HCT116 (cell line): ENCODE results near the gene FTO. TPM values are rescaled to one million over a fixed set of nuclear protein-coding genes. Genes with fewer than 3 reads are reported as not detected.

Experiments used
- ATAC-seq: fragments of 200-7000 bp; cut with Tn5 transposase; 2 replicates; pipeline ENCODE4 v1.9.1; 2020; ENCODE audit warnings: mild to moderate bottlenecking, moderate library complexity
- BruUV-seq: library from RNA; stranded (reverse); fragments of 400-500 nt; replicated peaks from 2 replicates; lab custom pipeline; 2021; lab: Mats Ljungman, UMichigan
- CTCF ChIA-PET: fragments of 300-600 bp; sonication (Branson Sonifier 250); formaldehyde crosslinking; loops from one replicate; lab custom pipeline; 2021; ENCODE audit warnings: antibody characterized with exemption; lab: Charles Lee
- POLR2A ChIA-PET: fragments of 300-600, 350-600 bp; sonication (Branson Sonifier 250); formaldehyde crosslinking; loops from one replicate; lab custom pipeline; 2021; ENCODE audit warnings: antibody characterized with exemption; lab: Charles Lee
- RAD21 ChIA-PET, 2 experiments: fragments of 300-600 bp; sonication (Branson Sonifier 250); formaldehyde crosslinking; loops; one replicate each; lab custom pipeline; 2023; ENCODE audit warnings: low total read pairs in 2 of 2; ENCODE audit not compliant: uncharacterized antibody in 2 of 2, unreplicated experiment in 2 of 2, low non-redundant PET in 1 of 2; lab: Charles Lee
- DNase-seq: peaks from one replicate; pipeline ENCODE4 v3.0.0-alpha.2; 2010; ENCODE audit warnings: low read depth, low spot score
- H2AFZ ChIP-seq: fragments of 200-600 bp; shearing (Covaris generic), sonication (generic); 2 replicates; pipeline ENCODE4 v1.6.1; 2017; ENCODE audit warnings: low read depth, mixed run types, mixed read lengths, antibody characterized with exemption, low read length; ENCODE audit not compliant: poor library complexity, severe bottlenecking
- H3K27ac ChIP-seq: 2 replicates; pipeline ENCODE4 v1.5.1; 2012; ENCODE audit warnings: low read depth, low read length
- H3K27me3 ChIP-seq: fragments of 200-600 bp; sonication (generic); 2 replicates; pipeline ENCODE4 v1.6.1; 2016; ENCODE audit warnings: mixed run types, low read length, mixed read lengths; ENCODE audit not compliant: insufficient read depth
- H3K36me3 ChIP-seq, 2 experiments: fragments of 200-500 bp in 1 of 2; fragments of 200-600 bp in 1 of 2; sonication (Bioruptor generic) in 1 of 2; sonication (generic) in 1 of 2; 2 replicates each; pipeline versions ENCODE4 v1.5.1 to v1.6.1; 2014 to 2016; ENCODE audit warnings: low read length in 2 of 2, inconsistent platforms in 1 of 2, mixed read lengths in 1 of 2, mixed run types in 1 of 2; ENCODE audit not compliant: insufficient read depth in 2 of 2, control insufficient read depth in 1 of 2
- H3K4me1 ChIP-seq, 2 experiments: fragments of 200-600 bp in 1 of 2; sonication (generic) in 1 of 2; 2 replicates each; pipeline versions ENCODE4 v1.5.1 to v1.6.1; 2012 to 2017; ENCODE audit warnings: low read length in 2 of 2, inconsistent platforms in 1 of 2, mild to moderate bottlenecking in 1 of 2, mixed read lengths in 1 of 2, mixed run types in 1 of 2, moderate library complexity in 1 of 2; ENCODE audit not compliant: insufficient read depth in 2 of 2, control insufficient read depth in 1 of 2
- H3K4me2 ChIP-seq: fragments of 200-600 bp; sonication (generic); 2 replicates; pipeline ENCODE4 v1.6.1; 2017; ENCODE audit warnings: mixed run types, low read length, mixed read lengths
- H3K4me3 ChIP-seq, 2 experiments: fragments of 200-600 bp in 1 of 2; sonication (generic) in 1 of 2; replicated peaks in 1 of 2; 2 replicates each; pipeline ENCODE4 v1.5.1; 2011 to 2016; ENCODE audit warnings: low read length in 2 of 2, control low read depth in 1 of 2, low read depth in 1 of 2, mild to moderate bottlenecking in 1 of 2, mixed read lengths in 1 of 2, mixed run types in 1 of 2
- H3K79me2 ChIP-seq: fragments of 200-600 bp; sonication (generic); 2 replicates; pipeline ENCODE4 v1.6.1; 2017; ENCODE audit warnings: mild to moderate bottlenecking, mixed run types, low read length, moderate library complexity, mixed read lengths; ENCODE audit not compliant: insufficient read depth
- H3K9ac ChIP-seq: fragments of 200-600 bp; sonication (generic); 2 replicates; pipeline ENCODE4 v1.6.1; 2016; ENCODE audit warnings: low read length, mixed read lengths
- H3K9me2 ChIP-seq: fragments of 200-600 bp; sonication (generic), shearing (Covaris generic); 2 replicates; pipeline ENCODE4 v1.6.1; 2017; ENCODE audit warnings: mixed run types, mild to moderate bottlenecking, moderate library complexity; ENCODE audit not compliant: insufficient read depth
- H3K9me3 ChIP-seq, 2 experiments: fragments of 200-500 bp in 1 of 2; fragments of 200-600 bp in 1 of 2; sonication (Bioruptor generic) in 1 of 2; sonication (generic) in 1 of 2; 2 replicates each; pipeline ENCODE4 v1.6.1; 2014 to 2017; ENCODE audit warnings: low read length in 2 of 2, mixed read lengths in 2 of 2, inconsistent platforms in 1 of 2, low read depth in 1 of 2, mild to moderate bottlenecking in 1 of 2, mixed run types in 1 of 2, moderate library complexity in 1 of 2; ENCODE audit not compliant: control insufficient read depth in 1 of 2, insufficient read depth in 1 of 2
- H4K20me1 ChIP-seq: fragments of 200-600 bp; sonication (generic), shearing (Covaris generic); 2 replicates; pipeline ENCODE4 v1.6.1; 2017; ENCODE audit warnings: mixed run types, mild to moderate bottlenecking, moderate library complexity; ENCODE audit not compliant: insufficient read depth
- CEBPB ChIP-seq: IDR thresholded peaks from 2 replicates; pipeline ENCODE4 v1.6.1; 2012; ENCODE audit warnings: low read depth
- EZH2phosphoT487 ChIP-seq: fragments of 200-600 bp; IDR thresholded peaks from 2 replicates; pipeline ENCODE4 v1.6.1; 2018; ENCODE audit warnings: antibody characterized with exemption, borderline replicate concordance
- JUND ChIP-seq: IDR thresholded peaks from 2 replicates; pipeline ENCODE4 v1.6.1; 2012
- SIN3A ChIP-seq: IDR thresholded peaks from 2 replicates; pipeline ENCODE4 v1.6.1; 2012; ENCODE audit warnings: low read depth
- SP1 ChIP-seq: IDR thresholded peaks from 2 replicates; pipeline ENCODE4 v1.6.1; 2012; ENCODE audit warnings: low read depth
- SRF ChIP-seq: IDR thresholded peaks from 2 replicates; pipeline ENCODE4 v1.6.1; 2012; ENCODE audit warnings: low read depth
- TCF7L2 ChIP-seq: IDR thresholded peaks from 2 replicates; pipeline ENCODE4 v1.7.0; 2011; ENCODE audit warnings: borderline replicate concordance, inconsistent platforms; ENCODE audit not compliant: insufficient read depth, insufficient read length; ENCODE audit errors: extremely low read depth
- intact Hi-C: fragments of 100-400 bp; cut with micrococcal nuclease; formaldehyde crosslinking; loops from 2 replicates; pipeline ENCODE4 v1.10.0; 2022
- total RNA-seq: library from RNA; stranded (reverse); gene quantifications from one replicate; pipeline ENCODE4 v1.2.1, GENCODE V29; 2021; ENCODE audit not compliant: unreplicated experiment
- TF ChIP-seq, protein P1 (sequence below): IDR thresholded peaks from 2 replicates; pipeline ENCODE4 v1.6.1; 2012; ENCODE audit warnings: low read depth

The FTO gene
- total RNA-seq, 1 experiment from 2014 or later = 55.2 TPM

DNA sequence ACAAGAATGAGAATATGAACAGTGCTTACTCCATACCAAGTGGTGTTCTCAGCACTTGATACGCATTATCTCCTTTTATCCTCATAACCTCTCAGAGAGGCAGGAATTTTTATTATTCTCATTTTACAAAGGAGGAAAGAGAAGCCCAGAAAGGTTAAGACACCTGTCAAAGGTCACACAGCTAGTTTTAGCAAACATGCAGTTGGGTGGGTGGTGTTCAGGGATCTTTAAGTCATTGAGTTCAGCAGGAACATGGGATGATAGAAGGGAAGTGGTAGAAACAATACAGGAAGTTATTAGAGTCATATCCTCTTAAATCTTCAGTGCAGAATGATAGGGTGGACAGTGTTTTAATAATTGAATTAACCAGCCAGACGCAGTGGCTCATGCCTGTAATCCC, 487.2 kb downstream of the FTO start:
- H3K79me2 ChIP-seq = no peaks in the 10 kb centered on the region
- no peaks in the 10 kb centered on the region for H3K9me2 ChIP-seq
- peaks cover 11% of the 10 kb centered on the region for H3K27me3 ChIP-seq
- no peak for ATAC-seq
- peaks cover 0 to 9% of the 10 kb centered on the region in 2 experiments; a peak in 3 of 4 replicates for H3K4me1 ChIP-seq
- H3K9me3 ChIP-seq = no peaks in the 10 kb centered on the region
- no peak for DNase-seq
- TF ChIP-seq EZH2phosphoT487 (no peak), JUND (no peak)
- no peaks in the 10 kb centered on the region for H3K36me3 ChIP-seq
- H3K27ac ChIP-seq = no peak overlapping the region
- H3K9ac ChIP-seq = no peak overlapping the region
- no peaks in the 10 kb centered on the region for H4K20me1 ChIP-seq
- intact Hi-C loops = loop anchor here (5.0 to 10.0 kb wide), 2 partner anchors 424 to 1064 kb away; no protein-coding TSS in a partner anchor
- no peak overlapping the region for H3K4me2 ChIP-seq
- no TSS peak for BruUV-seq
- ChIA-PET RAD21 (no interaction called here), POLR2A (interaction anchor here (0.6 kb wide), 1 partner anchor 12 kb away, joined by 5 read pairs; no protein-coding TSS in a partner anchor), CTCF (no interaction called here)
- no peak overlapping the region for H2AFZ ChIP-seq
- H3K4me3 ChIP-seq = no peak overlapping the region

DNA sequence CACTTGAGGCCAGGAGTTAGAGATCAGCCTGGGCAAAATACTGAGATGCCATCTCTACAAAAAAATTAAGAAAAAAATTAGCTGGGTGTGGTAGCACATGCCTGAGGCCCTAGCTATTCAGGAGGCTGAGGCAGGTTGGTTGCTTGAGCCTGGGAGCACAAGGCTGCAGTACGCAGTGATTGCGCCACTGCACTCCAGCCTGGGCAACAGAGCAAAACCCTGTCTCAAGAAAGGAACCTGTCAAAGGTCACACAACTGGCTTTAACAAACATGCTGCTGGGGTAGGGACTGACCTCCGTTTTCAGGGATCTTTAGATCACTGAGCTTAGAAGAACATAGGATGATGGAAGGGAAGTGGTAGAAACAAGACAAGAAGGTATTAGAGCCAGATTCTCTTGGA, 487.6 kb downstream of the FTO start:
- no peak overlapping the region for H3K4me3 ChIP-seq
- ChIA-PET RAD21 (no interaction called here), CTCF (no interaction called here), POLR2A (interaction anchor here (0.6 kb wide), 1 partner anchor 12 kb away, joined by 5 read pairs; no protein-coding TSS in a partner anchor)
- H2AFZ ChIP-seq = no peak overlapping the region
- H3K27ac ChIP-seq = no peak overlapping the region
- no peaks in the 10 kb centered on the region for H3K36me3 ChIP-seq
- H3K27me3 ChIP-seq = peaks cover 7% of the 10 kb centered on the region; the same call in 1 of the 2 replicates
- no peak overlapping the region for H3K9ac ChIP-seq
- ATAC-seq = no peak
- H3K4me2 ChIP-seq = no peak overlapping the region
- no TSS peak for BruUV-seq
- no peaks in the 10 kb centered on the region for H3K9me2 ChIP-seq
- no peaks in the 10 kb centered on the region for H3K79me2 ChIP-seq
- no peaks in the 10 kb centered on the region for H4K20me1 ChIP-seq
- TF ChIP-seq SIN3A (no peak), CEBPB (no peak), SRF (no peak), EZH2phosphoT487 (no peak), TCF7L2 (no peak), SP1 (no peak)
- TF ChIP-seq, protein P1, sequence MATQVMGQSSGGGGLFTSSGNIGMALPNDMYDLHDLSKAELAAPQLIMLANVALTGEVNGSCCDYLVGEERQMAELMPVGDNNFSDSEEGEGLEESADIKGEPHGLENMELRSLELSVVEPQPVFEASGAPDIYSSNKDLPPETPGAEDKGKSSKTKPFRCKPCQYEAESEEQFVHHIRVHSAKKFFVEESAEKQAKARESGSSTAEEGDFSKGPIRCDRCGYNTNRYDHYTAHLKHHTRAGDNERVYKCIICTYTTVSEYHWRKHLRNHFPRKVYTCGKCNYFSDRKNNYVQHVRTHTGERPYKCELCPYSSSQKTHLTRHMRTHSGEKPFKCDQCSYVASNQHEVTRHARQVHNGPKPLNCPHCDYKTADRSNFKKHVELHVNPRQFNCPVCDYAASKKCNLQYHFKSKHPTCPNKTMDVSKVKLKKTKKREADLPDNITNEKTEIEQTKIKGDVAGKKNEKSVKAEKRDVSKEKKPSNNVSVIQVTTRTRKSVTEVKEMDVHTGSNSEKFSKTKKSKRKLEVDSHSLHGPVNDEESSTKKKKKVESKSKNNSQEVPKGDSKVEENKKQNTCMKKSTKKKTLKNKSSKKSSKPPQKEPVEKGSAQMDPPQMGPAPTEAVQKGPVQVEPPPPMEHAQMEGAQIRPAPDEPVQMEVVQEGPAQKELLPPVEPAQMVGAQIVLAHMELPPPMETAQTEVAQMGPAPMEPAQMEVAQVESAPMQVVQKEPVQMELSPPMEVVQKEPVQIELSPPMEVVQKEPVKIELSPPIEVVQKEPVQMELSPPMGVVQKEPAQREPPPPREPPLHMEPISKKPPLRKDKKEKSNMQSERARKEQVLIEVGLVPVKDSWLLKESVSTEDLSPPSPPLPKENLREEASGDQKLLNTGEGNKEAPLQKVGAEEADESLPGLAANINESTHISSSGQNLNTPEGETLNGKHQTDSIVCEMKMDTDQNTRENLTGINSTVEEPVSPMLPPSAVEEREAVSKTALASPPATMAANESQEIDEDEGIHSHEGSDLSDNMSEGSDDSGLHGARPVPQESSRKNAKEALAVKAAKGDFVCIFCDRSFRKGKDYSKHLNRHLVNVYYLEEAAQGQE = no peak
- H3K4me1 ChIP-seq = peaks cover 0 to 9% of the 10 kb centered on the region in 2 experiments; a peak in 3 of 4 replicates
- intact Hi-C loops = loop anchor here (5.0 to 10.0 kb wide), 2 partner anchors 424 to 1063 kb away; no protein-coding TSS in a partner anchor
- DNase-seq = no peak
- no peaks in the 10 kb centered on the region for H3K9me3 ChIP-seq
